KOPT-K1 (cell line): Measurements from ENCODE around the gene PDP2.
A peak's percentile ranks its signal among the peaks of the same experiment; 100 is the strongest.
"Not testable (repeated sequence)": the region's sequence is repeated elsewhere in the genome, so short reads cannot be mapped to it uniquely, and the experiment has no call there.

ENCODE experiments used
- H3K27ac ChIP-seq: fragments of 200-600 bp; sonication (generic); 2 replicates; pipeline ENCODE4 v1.5.1; 2016; ENCODE audit warnings: antibody characterized with exemption, mild to moderate bottlenecking, low read depth, low read length; ENCODE audit not compliant: poor library complexity, severe bottlenecking
- H3K36me3 ChIP-seq: fragments of 200-600 bp; sonication (generic); 2 replicates; pipeline ENCODE4 v1.5.1; 2017; ENCODE audit warnings: antibody characterized with exemption, mild to moderate bottlenecking, low read length, moderate library complexity; ENCODE audit not compliant: insufficient read depth
- H3K9me3 ChIP-seq: fragments of 200-600 bp; sonication (generic); 2 replicates; pipeline ENCODE4 v1.5.1; 2017; ENCODE audit warnings: antibody characterized with exemption, low read length, mild to moderate bottlenecking; ENCODE audit not compliant: insufficient read depth, poor library complexity, severe bottlenecking

PDP2 gene

GRCh38 chr16:66923866-66924265 lies 43.6 kb downstream of the PDP2 start:
- no peaks in the 10 kb centered on the region for H3K9me3 ChIP-seq
- H3K36me3 ChIP-seq: no peaks in the 10 kb centered on the region
- no peak overlapping the region for H3K27ac ChIP-seq

- Histone ChIP-seq H3K36me3 (no peaks in the 10 kb centered on the region), H3K9me3 (no peaks in the 10 kb centered on the region), H3K27ac (no peak overlapping the region)
These were observed 44.4 kb downstream of the PDP2 start for GRCh38 chr16:66924527-66925321.

- H3K9me3 ChIP-seq: no peaks in the 10 kb centered on the region
- H3K36me3 ChIP-seq: peaks cover 3% of the 10 kb centered on the region; the same call in 1 of the 2 replicates
- no peak within 1 kb of the TSS for H3K27ac ChIP-seq
These were observed 45.1 kb downstream of the PDP2 start, which contains the start of gene RRAD for GRCh38 chr16:66925322-66925840. Gene RRAD, minus strand, starts transcription at chr16:66925535. Its CDS starts 356 bp downstream, at chr16:66925179.

GRCh38 chr16:66926171-66926947 lies 46.0 kb downstream of the PDP2 start:
- Histone ChIP-seq H3K27ac (no peak overlapping the region), H3K9me3 (no peaks in the 10 kb centered on the region), H3K36me3 (peaks cover 8% of the 10 kb centered on the region; the same call in 1 of the 2 replicates)

GRCh38 chr16:66926961-66927436 lies 46.7 kb downstream of the PDP2 start:
- H3K36me3 ChIP-seq: peaks cover 14% of the 10 kb centered on the region
- H3K9me3 ChIP-seq: no peaks in the 10 kb centered on the region
- no peak overlapping the region for H3K27ac ChIP-seq

DNA sequence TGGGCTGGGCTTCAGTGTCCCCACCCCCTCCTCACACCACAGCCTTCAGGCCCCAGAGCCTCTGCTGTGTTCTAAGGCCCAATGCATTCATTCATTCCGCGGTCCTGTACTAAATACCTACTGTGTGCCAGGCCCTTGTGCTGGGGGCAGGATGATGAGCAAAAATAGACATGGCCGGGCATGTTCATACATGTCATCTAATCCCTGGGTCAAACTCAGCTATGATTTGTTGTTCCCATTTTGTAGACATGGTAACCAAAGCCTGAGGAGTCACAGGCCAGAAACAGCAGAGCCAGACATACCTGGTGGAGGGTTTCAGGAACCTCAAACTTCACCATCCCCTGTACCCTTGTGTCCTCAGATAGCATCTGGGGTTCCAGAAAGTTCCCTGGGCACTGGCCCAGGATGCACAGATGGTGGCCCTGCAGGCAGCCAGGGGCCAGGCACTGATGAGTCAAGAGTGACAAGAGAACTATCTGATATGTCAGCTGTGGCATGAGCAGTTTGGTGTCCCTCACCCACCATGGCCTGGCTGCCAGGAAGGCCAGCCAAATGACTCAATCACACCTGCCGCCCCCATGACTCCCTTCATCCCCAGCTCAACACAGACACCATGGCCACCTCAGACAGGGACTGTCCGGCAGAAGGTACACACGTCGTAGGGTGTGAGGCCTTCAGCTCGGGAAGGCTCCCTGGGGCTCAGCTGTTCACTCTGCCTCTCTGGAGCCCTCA lies 47.8 kb downstream of the PDP2 start:
- Histone ChIP-seq H3K27ac (no peak overlapping the region), H3K9me3 (no peaks in the 10 kb centered on the region), H3K36me3 (peaks cover 23% of the 10 kb centered on the region)

GRCh38 chr16:66928702-66929388 lies 48.5 kb downstream of the PDP2 start:
- H3K36me3 ChIP-seq: peaks cover 23% of the 10 kb centered on the region
- no peaks in the 10 kb centered on the region for H3K9me3 ChIP-seq
- no peak overlapping the region for H3K27ac ChIP-seq

DNA sequence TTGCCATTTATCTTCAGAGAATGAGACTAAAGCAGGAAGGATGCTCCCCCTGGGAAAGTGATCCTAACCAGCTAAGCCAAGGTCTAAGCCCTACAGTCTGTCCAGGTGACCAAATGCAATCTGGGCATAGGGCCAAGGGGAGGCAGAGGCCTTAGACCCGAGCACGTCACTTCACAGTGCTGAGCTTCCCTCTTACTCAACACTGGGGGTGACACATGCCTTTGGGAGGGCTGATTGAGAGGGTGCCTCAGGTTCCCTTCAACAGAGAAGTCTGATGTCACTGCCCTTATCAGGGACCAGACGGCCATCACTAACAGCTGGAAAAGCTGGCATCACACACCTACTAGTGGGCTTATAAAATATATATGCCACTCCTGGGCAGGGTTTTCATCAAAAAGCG lies 49.9 kb downstream of the PDP2 start:
- Histone ChIP-seq H3K9me3 (no peaks in the 10 kb centered on the region), H3K27ac (no peak overlapping the region), H3K36me3 (peaks cover 23% of the 10 kb centered on the region)

GRCh38 chr16:66931665-66932064 lies 51.4 kb downstream of the PDP2 start:
- no peaks in the 10 kb centered on the region for H3K9me3 ChIP-seq
- H3K36me3 ChIP-seq: peaks cover 23% of the 10 kb centered on the region
- H3K27ac ChIP-seq: no peak overlapping the region

- Histone ChIP-seq H3K27ac (no peak overlapping the region), H3K9me3 (no peaks in the 10 kb centered on the region), H3K36me3 (peaks cover 25% of the 10 kb centered on the region)
These were observed 51.8 kb downstream of the PDP2 start for GRCh38 chr16:66932076-66932475.

- H3K9me3 ChIP-seq: no peaks in the 10 kb centered on the region
- peaks cover 37% of the 10 kb centered on the region for H3K36me3 ChIP-seq
- peak overlapping the region; percentile 89 for H3K27ac ChIP-seq
These were observed 53.4 kb downstream of the PDP2 start for GRCh38 chr16:66933776-66934137.

GRCh38 chr16:66934138-66934838 lies 54.0 kb downstream of the PDP2 start, which contains the start of gene CIAO2B:
Gene CIAO2B, minus strand, starts transcription at chr16:66934402. Its CDS starts 38 bp downstream, at chr16:66934364.
- no peaks in the 10 kb centered on the region for H3K9me3 ChIP-seq
- peaks cover 42% of the 10 kb centered on the region for H3K36me3 ChIP-seq
- H3K27ac ChIP-seq: peak within 1 kb of the TSS; percentile 89

DNA sequence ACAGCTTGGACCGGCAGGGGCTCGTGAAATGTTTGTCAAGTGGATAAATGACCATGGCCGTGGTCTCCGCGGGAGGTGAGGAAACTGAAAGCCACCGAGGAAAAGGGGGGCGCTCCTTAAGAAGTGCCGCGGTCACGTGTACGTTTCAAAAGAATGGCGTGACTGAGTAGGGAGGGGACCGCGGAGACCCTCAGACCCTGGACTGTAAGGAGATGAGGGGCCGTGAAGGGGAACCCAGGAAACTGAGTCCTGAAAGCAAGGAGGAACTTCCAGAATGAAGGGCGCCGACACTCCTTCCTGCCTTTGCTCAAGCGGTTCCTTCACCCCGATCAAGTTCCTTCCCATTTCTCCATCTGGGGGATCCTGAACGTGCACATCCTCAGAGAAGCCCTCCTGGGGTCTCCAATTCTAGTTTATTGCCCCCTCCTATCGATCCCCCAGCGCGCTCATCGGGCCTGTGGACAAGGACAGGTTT lies 54.6 kb downstream of the PDP2 start:
- Histone ChIP-seq H3K27ac (peak overlapping the region; percentile 89), H3K36me3 (peaks cover 44% of the 10 kb centered on the region)
- H3K9me3 ChIP-seq: not testable (repeated sequence)
